ENCODE measurements around the gene ZNF483. TPM values are rescaled to one million over a fixed set of nuclear protein-coding genes. Genes with fewer than 3 reads are reported as not detected.
"Not testable (repeated sequence)": the region's sequence is repeated elsewhere in the genome, so short reads cannot be mapped to it uniquely, and the experiment has no call there.

ZNF483 gene
- total RNA-seq, 2 experiments from 2014 or later = 0.06 to 3.2 TPM

DNA sequence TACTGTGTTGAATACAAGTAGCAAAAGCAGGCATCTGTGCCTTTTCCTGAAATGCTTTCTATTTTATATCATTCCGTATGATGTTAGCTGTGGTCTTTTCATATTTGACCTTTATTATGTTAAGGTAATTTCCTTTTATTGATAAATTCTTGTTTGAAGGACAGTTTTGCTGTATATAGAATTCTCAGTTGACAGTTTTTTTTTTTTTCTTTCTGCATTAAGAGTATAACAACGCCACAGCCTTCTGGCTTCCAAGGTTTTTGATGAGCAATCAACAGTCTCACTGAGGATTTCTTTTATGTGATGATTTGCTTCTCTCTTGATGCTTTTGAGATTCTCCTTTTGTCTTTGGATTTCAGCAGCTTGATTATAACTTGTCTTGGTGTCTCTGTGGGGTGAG lies 23.6 kb downstream of the ZNF483 start:
- Histone ChIP-seq H3K4me3 (ENCODE audit: low read depth, low read length, poor library complexity, severe bottlenecking) (no peak overlapping the region), H3K27ac (ENCODE audit: low read depth, low read length, poor library complexity, severe bottlenecking) (no peak overlapping the region), H3K36me3 (ENCODE audit: insufficient read depth, low read length) (no peaks in the 10 kb centered on the region), H3K9me3 (ENCODE audit: low read length) (peaks cover 16% of the 10 kb centered on the region; the same call in 1 of the 2 replicates), H3K9me2 (ENCODE audit: insufficient read depth, low read length) (no peaks in the 10 kb centered on the region), H4K20me1 (ENCODE audit: insufficient read depth, low read length) (no peaks in the 10 kb centered on the region), H3K4me2 (ENCODE audit: low read length) (no peak overlapping the region), H3K4me1 (ENCODE audit: insufficient read depth, low read length, poor library complexity, severe bottlenecking) (no peaks in the 10 kb centered on the region), H2AFZ (ENCODE audit: low read length) (no peak overlapping the region), H3K79me2 (ENCODE audit: insufficient read depth, low read depth, low read length) (no peaks in the 10 kb centered on the region)
- TF ChIP-seq EZH2phosphoT487 (IDR thresholded peaks at IDR 0.05; ENCODE audit: borderline replicate concordance, low read depth, low read length) = no peak
- TF ChIP-seq, protein P1, sequence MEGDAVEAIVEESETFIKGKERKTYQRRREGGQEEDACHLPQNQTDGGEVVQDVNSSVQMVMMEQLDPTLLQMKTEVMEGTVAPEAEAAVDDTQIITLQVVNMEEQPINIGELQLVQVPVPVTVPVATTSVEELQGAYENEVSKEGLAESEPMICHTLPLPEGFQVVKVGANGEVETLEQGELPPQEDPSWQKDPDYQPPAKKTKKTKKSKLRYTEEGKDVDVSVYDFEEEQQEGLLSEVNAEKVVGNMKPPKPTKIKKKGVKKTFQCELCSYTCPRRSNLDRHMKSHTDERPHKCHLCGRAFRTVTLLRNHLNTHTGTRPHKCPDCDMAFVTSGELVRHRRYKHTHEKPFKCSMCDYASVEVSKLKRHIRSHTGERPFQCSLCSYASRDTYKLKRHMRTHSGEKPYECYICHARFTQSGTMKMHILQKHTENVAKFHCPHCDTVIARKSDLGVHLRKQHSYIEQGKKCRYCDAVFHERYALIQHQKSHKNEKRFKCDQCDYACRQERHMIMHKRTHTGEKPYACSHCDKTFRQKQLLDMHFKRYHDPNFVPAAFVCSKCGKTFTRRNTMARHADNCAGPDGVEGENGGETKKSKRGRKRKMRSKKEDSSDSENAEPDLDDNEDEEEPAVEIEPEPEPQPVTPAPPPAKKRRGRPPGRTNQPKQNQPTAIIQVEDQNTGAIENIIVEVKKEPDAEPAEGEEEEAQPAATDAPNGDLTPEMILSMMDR (conservative IDR thresholded peaks at IDR 0.05; ENCODE audit: low read length) = no peak
- POLR2A ChIA-PET = interaction anchor here (0.6 kb wide), 1 partner anchor 15 kb away, joined by 3 read pairs; no protein-coding TSS in a partner anchor
- CTCF ChIA-PET (ENCODE audit: unreplicated experiment) = no interaction called here
- DNase-seq (ENCODE audit: low spot score) = no peak
- no TSS peak for BruUV-seq (replicated peaks)
- intact Hi-C loops (cut with micrococcal nuclease; ENCODE audit: unreplicated experiment) = no loop called here

DNA sequence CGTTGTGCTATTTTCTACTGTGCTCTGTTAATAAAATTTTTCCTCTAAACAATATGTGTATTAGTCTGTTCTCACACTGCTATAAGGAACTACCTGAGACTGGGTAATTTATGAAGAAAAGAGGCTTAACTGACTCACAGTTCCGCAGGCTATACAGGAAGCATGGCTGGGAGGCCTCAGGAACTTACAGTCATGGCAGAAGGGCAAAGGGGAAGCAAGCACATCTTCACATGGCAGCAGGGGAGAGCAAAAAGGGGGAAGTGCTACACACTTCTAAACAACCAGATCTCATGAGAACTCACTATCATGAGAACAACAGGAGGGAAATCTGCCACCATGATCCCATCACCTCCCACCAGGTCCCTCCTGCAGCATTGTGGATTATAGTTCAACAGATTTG lies 30.4 kb downstream of the ZNF483 start:
- BruUV-seq (replicated peaks); H3K9me2 ChIP-seq (ENCODE audit: insufficient read depth, low read length); POLR2A ChIA-PET; H3K36me3 ChIP-seq (ENCODE audit: insufficient read depth, low read length); H4K20me1 ChIP-seq (ENCODE audit: insufficient read depth, low read length); H3K9me3 ChIP-seq (ENCODE audit: low read length); CTCF ChIA-PET (ENCODE audit: unreplicated experiment); H3K27ac ChIP-seq (ENCODE audit: low read depth, low read length, poor library complexity, severe bottlenecking); H2AFZ ChIP-seq (ENCODE audit: low read length); H3K4me1 ChIP-seq (ENCODE audit: insufficient read depth, low read length, poor library complexity, severe bottlenecking); H3K79me2 ChIP-seq (ENCODE audit: insufficient read depth, low read depth, low read length); intact Hi-C loops (cut with micrococcal nuclease; ENCODE audit: unreplicated experiment); H3K4me2 ChIP-seq (ENCODE audit: low read length); H3K4me3 ChIP-seq (ENCODE audit: low read depth, low read length, poor library complexity, severe bottlenecking); DNase-seq (ENCODE audit: low spot score): not testable (repeated sequence)

- DNase-seq (ENCODE audit: low spot score) = no peak
- Histone ChIP-seq H4K20me1 (ENCODE audit: insufficient read depth, low read length) (no peaks in the 10 kb centered on the region), H2AFZ (ENCODE audit: low read length) (no peak overlapping the region), H3K79me2 (ENCODE audit: insufficient read depth, low read depth, low read length) (no peaks in the 10 kb centered on the region), H3K9me3 (ENCODE audit: low read length) (no peaks in the 10 kb centered on the region), H3K4me1 (ENCODE audit: insufficient read depth, low read length, poor library complexity, severe bottlenecking) (no peaks in the 10 kb centered on the region), H3K9me2 (ENCODE audit: insufficient read depth, low read length) (no peaks in the 10 kb centered on the region), H3K4me2 (ENCODE audit: low read length) (no peak overlapping the region), H3K4me3 (ENCODE audit: low read depth, low read length, poor library complexity, severe bottlenecking) (no peak overlapping the region), H3K36me3 (ENCODE audit: insufficient read depth, low read length) (no peaks in the 10 kb centered on the region), H3K27ac (ENCODE audit: low read depth, low read length, poor library complexity, severe bottlenecking) (no peak overlapping the region)
- no peak for TF ChIP-seq EZH2phosphoT487 (IDR thresholded peaks at IDR 0.05; ENCODE audit: borderline replicate concordance, low read depth, low read length)
- TF ChIP-seq, protein P1 (conservative IDR thresholded peaks at IDR 0.05; ENCODE audit: low read length) = no peak
- CTCF ChIA-PET (ENCODE audit: unreplicated experiment) = no interaction called here
- BruUV-seq (replicated peaks) = no TSS peak
- POLR2A ChIA-PET = no interaction called here
- intact Hi-C loops (cut with micrococcal nuclease; ENCODE audit: unreplicated experiment) = no loop called here
Measured at GRCh38 chr9:111559000-111559610, 34.1 kb downstream of the ZNF483 start.

Measured in OCI-LY7 (cell line).